NCI-H510A treated with DMSO at 0.1 percent for 48 hours (cell line): ENCODE results near the gene UPB1.
A peak's percentile ranks its signal among the peaks of the same experiment; 100 is the strongest.
"Not testable (repeated sequence)": the region's sequence is repeated elsewhere in the genome, so short reads cannot be mapped to it uniquely, and the experiment has no call there.

Source experiments
- DNase-seq: peaks from one replicate; lab custom pipeline; 2025; lab: John Stamatoyannopoulos, UW

Gene UPB1

GRCh38 chr22:24532075-24532474, 36.9 kb downstream of the UPB1 start:
- peak; percentile 49 for DNase-seq

DNA sequence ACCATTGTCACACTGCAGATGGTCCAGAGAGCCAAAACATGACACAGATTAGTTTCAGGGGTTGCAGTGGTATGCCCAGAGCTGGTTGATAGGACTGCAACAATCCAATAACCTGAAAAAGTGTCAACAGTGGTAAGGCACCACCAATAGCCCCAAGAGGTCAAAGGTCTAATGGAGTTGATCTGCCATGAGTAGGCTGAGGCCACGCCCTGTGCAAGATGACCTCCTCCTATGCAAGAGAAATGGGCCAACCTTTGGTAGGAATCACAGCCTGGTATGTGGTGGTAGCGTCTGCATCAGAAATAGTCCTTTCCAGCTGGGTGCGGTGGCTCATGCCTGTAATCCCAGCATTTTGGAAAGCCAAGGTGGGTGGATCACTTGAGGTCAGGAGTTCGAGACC, 40.2 kb downstream of the UPB1 start:
- DNase-seq, result no peak

DNA sequence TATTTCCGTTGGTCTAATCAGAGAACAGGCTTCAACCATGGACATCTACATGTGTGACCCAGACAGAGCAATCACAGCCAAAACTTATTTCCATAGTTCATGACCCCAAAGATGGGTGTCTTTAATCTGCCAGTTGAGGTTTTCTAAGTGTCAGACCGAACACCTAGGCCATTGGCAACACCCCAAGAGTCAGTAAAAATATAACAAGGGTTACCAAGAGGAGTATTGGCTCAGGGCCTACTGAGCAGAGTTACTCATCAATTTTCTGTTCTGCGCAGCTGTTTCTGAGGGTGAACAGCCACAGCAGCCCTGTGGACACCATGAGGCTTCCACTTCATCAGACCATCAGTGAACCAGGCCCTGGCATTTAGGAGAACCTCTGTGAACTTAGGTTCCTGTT, 41.0 kb downstream of the UPB1 start:
- DNase-seq, result no peak

DNA sequence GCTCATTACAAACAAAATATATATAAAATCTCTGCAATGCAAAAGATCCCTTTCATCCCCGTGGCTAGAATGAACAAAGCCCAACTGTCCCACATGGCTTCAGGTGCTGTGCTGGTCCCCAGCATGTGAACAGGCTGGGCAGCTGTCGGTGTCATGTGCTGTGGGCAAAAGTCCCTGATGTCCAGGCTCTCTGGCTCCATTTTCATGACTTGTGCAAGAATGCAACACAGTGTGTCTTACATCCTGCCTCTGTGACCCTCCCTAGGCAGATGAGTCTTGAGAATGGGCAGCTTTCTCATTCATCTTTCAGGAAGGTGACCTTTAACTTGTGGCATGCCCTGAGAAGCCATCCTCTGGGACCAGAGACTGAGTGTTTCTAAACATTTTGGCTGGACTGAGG, 45.3 kb downstream of the UPB1 start:
- no peak for DNase-seq

DNA sequence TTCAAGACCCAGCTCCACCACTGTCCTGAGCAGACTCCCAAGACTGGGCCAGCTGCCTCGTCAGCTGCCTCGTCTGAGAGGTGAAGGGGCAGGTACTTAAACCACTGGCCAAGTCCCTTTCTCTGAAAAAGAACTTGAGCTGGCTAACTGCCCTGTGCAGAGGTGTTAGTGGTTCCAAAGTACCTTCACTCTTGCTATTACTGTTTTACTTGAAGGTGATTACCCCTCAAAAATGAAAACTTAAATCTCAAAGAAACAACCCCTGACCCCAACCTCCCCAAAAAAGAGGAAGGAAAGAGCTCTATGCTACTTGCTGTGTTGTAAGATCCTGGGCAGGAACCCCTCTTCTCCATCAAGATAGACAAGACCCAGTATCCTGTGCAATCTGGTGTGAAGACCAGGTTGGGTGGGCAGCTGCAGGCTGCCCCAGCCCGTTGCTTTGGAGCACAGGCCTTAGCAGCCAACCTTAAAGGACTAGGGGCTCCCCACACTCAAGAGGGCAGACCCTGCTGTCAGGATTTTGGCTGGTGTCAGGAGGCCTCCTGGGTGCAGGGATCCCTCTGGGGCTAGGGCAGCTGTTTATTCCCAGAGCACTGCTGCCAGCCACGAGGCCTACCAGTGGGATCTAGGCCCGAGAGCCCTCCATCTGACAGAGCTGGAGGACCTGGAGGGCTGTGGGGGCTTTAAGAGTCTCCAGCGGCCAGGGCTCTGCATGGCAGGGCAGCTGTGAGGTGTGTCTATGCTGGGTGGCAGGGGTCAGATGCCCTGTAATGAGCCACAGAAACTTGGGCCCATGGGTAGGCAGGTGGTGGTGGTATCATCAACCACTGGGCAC, 46.8 kb downstream of the UPB1 start:
- no peak for DNase-seq

DNA sequence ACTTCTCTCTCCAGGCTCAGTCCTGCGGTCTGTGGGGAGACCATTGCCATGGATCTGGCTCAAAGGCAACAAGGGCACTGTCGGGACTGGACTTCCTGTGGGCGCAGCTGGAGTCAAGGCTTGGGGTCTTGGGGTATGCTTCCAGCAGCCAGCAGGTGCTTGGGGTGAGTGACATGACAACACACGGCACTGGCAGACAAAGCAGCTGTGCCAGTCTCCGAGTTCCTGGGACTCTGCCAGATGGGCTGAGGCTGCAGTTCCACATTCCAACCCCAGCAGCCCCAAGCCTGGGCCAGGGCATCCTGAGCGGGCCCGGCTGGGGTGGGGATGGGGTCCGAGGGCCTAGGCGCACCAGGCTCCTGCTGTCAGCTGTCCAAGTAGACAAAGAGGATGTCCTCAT, 47.5 kb downstream of the UPB1 start:
- DNase-seq, result no peak

DNA sequence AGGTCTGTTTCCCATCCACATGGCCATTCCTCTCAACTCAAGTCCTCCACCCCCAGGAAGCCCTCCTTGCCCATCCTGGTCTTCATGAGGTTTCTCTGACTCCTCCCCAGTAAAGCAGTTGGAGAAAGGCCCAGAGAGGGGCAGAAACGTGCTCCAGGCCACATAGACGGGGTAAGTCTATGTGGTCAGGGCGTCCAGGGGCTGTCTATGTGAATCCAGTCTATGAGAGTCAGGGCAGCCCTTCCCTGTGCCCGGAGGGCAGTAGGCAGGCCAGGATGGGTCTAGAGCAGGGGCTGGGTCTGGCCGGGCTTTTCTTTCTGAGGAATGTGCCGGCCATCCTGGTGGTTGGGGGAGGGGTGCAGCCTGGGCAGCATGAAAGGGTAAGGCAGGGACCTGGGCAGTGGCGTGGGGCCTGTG, 48.1 kb downstream of the UPB1 start:
- no peak for DNase-seq

- DNase-seq, result no peak
Measured at GRCh38 chr22:24543679-24544243, 48.6 kb downstream of the UPB1 start.

- DNase-seq, result no peak
Measured at GRCh38 chr22:24548812-24549211, 53.7 kb downstream of the UPB1 start.

DNA sequence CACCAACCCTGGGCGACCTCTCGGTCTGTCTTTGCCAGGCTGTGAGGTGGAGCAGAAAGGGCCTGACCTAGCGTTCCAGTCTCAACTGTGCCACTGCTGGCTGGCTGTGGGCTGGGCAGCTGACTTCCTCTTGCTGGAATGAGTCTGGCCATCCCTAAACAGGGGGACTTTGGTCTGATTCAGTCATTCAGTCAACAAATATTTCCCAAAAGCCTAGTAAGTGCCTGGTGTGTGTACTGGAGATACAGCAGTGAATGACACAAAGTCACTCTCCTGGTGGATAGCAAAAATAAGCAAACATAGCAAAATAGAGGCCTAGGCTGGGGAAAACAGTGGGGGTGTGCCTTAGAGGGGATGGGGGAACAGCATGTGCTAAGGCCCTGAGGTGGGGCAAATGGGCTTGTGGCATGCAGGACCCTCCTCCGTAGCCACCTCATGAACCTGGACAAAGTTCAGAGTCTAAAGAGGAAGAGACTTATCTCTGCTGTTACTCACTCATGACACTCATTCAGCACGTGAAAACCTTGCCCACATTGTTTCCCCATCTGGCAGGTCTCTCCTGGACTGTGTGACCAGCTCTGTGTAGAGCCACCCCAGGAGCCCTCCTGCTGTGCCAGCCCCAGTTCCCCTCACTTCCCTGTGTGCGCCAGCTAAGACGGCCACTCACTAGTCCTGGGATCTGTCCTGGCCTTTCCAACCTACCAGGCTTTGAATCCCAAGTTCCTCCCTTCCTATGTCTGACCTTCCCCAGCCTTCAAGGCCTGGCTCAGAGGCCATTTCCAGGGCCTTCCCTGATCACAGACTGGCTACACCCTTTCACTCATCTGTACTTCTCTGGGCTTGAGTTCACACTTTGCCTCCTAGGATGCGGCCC, 55.1 kb downstream of the UPB1 start:
- no peak for DNase-seq

- DNase-seq, result no peak
Measured at GRCh38 chr22:24550902-24551435, 55.8 kb downstream of the UPB1 start.

DNA sequence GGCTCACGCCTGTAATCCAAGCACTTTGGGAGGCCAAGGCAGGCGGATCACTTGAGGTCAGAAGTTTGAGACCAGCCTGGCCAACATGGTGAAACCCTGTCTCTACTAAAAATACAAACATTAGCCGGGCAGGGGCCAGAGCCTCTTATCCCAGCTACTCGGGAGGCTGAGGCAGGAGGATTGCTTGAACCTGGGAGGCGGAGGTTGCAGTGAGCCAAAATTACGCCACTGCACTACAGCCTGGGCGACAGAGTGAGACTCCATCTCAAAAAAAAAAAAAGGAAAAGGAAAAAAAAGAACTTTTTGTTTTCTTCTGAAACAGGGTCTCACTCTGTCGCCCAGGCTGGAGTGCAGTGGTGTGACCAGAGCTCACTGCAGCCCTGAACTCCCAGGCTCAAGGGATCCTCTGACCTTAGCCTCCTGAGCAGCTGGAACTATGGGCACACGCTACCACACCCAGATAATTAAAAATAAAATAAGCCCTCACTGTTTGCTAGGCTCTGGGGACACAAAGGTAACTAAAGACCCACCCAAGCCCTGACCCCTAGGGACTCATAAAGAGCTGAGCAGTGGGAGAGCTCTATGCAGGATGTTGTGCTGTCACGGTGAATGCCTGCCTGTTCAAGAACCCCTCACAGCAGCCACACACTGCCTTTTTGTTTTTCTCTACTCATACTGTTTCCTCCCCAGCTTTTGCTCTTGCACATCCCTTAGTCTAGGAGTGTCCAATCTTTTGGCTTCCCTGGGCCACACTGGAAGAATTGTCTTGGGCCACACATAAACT, 57.6 kb downstream of the UPB1 start:
- not testable (repeated sequence) for DNase-seq

GRCh38 chr22:24553597-24554312, 58.6 kb downstream of the UPB1 start:
- DNase-seq, result no peak

GRCh38 chr22:24554313-24555164, 59.4 kb downstream of the UPB1 start, which contains the start of gene GUCD1:
GUCD1 (minus strand) TSS chr22:24555138; CDS start chr22:24554991, 147 bp downstream.
- DNase-seq, result no peak

DNA sequence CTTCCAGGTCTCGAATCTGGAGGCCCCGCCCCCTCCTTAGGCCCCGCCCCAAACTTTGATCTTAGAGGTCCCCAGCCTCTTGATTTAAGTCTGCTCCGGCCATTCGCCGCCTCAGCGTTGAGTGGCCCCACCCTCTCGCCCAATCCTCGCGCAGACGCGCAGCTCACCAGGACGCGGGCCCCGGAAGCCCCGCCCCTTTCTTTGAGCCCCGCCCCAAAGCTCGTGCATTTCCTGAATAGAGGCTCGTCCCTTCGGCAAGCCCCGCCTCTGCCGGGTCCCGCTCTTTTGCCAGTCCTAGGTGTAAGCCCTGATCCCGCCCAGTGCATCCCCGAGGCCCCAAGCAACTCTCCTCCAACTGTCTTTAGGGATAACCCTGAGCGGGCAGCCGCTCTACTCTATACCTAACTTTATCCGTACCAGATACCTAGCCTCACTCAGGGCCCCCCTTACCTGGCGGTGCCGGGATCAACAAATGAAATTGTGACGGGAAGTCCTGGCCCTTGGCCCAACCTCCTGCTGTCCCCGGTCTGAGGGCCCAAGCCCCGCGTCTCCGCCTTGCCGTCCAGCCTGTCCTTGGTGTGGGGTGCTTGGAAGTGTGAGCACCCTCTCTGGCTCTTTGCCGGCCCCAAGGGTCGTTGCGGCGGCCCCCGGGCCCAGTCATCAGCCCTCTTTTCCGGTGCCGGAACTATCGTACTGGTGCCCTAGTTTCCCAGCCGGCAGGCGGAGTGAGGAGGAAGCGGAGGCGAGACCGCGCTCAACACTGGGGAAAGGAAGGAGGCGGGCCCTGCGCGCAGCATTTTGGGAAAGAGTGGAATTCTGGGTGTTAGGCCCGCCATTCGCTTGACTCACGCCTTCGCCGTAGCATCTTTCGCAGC, 60.3 kb downstream of the UPB1 start, which contains the start of gene SNRPD3:
TSS of gene SNRPD3 (plus strand) at position 835 of the 875 bp plus-strand sequence. CDS start 1,676 bp downstream, outside the sequence.
- DNase-seq, result peak; percentile 96

- DNase-seq, result no peak
Measured at GRCh38 chr22:24559471-24559870, 64.3 kb downstream of the UPB1 start.

- no peak for DNase-seq
Measured at GRCh38 chr22:24563246-24563645, 68.1 kb downstream of the UPB1 start.

DNA sequence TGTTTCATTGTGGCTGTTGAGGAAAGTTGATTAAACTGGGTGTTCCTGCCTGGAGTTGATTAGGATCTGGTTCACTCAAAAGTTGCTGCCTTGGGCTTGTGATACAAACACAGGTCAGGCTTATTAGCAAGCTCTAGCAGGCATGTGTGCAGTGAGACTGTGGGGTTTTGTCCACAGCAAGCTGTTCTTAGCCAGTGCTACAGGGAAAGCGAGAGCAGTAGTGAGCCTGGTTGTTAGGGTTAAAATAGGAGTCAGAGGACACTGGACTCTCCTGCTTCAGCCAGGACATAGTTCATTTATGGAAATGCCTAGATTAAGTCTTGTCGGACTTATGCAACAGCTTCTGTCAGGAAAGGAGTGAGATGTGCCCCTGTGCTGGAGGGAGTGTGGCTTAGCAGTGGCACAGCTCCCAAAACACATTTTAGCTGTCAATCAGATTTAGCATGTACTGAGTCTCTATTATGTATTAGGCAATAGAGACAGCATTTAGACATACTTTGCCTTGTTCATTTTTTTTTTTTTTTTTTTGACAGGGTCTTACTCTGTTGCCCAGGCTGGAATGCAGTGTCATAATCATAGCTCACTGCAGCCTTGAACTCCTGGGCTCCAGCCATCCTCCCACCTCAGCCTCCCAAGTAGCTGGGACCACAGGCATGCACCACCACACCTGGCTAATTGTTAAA, 69.4 kb downstream of the UPB1 start:
- DNase-seq, result no peak
